Fibroblast of lung (primary cell): Measurements from ENCODE around the gene NDEL1.

ENCODE experiments used
- CTCF ChIP-seq, 2 donors: IDR thresholded peaks in 1 of 2; conservative IDR thresholded peaks in 1 of 2; 1 replicate in 1 of 2; 2 replicates in 1 of 2; pipeline ENCODE4 v1.5.1; 2011 to 2012; ENCODE audit warnings: low read length in 2 of 2, control low read depth in 1 of 2, inconsistent platforms in 1 of 2, low read depth in 1 of 2, mild to moderate bottlenecking in 1 of 2
- EZH2 ChIP-seq: IDR thresholded peaks from 2 replicates; pipeline ENCODE4 v1.5.1; 2012; ENCODE audit warnings: low read length, control low read depth, mild to moderate bottlenecking; ENCODE audit errors: missing control alignments

GRCh38 chr17:8453326-8453725 is 17.6 kb downstream of the NDEL1 start:
- TF ChIP-seq CTCF (conservative IDR thresholded peaks at IDR 0.05 in 1 of 2, IDR thresholded peaks at IDR 0.05 in 1 of 2; ENCODE audit: low read depth in 1 of 2, low read length in 2 of 2), result no peak
- TF ChIP-seq EZH2, result no peak
